ENCODE data around the gene L3MBTL2. TPM values are rescaled to one million over a fixed set of nuclear protein-coding genes. Genes with fewer than 3 reads are reported as not detected.
"Not testable (repeated sequence)": the region's sequence is repeated elsewhere in the genome, so short reads cannot be mapped to it uniquely, and the experiment has no call there.

L3MBTL2 gene
- total RNA-seq = 10 to 100 TPM; 15.4 to 19.0 TPM
- long read RNA-seq, donor 1, transcript L3MBTL2-201 (17 exons, 3,296 nt) = major isoform, 5 of 13 reads
- long read RNA-seq, donor 1, partial matches to known transcripts = 7 of 13 reads
- long read RNA-seq, donor 1, other reads (novel, unspliced or antisense) = 1 of 13 reads
- long read RNA-seq, donor 2, transcript L3MBTL2-201 (17 exons, 3,296 nt) = major isoform, 8 of 70 reads
- long read RNA-seq, donor 2, partial matches to known transcripts = 59 of 70 reads
- long read RNA-seq, donor 2, other reads (novel, unspliced or antisense) = 3 of 70 reads

DNA sequence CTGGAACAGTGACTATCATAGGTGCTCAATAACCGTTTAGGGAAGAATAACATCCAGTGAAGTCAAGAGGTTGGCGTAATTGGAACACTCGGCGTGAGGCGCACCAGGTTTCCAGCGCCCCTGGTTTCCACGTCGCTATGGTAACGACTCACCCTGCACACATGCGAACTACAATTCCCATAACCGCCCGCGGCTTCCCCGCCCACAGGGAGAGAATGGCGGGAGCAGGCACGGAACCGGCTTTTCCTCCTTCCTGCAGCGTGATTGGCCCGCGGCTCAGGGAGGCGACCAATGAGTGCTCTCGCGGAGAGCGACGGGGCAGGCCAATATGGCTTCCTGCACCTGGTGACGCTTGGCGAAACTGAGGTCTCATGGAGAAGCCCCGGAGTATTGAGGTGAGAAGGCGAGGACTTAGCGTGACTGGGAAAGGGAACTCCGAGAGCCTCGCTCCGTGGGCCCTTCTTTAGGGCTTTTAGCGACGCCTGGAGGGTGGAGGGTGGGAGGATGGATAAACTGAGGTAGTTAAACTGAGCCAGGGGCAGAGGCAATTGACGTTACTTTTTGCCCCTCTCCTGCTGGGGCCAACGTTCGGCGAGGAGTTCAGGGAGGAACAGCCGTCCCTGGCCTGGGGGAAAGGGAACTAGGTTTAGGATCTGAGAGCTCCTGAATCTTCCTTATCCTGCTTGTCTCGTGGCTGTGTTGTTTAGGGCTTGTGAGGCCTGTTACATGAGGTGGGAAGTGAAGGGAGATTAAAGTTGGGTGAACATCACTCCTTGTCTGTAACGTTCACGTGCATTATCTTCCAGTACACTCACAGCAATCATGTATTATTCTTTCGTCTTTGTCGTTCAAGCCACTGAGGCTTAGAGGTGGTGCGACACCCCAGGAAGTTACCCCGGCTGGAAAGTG lies at the start of gene L3MBTL2:
TSS of gene L3MBTL2 (plus strand) at position 321 of the 909 bp plus-strand sequence. CDS start at position 372, 51 bp downstream.
- DNase-seq (ENCODE audit: low spot score) = peak; percentile 99
- intact Hi-C loops (cut with DNase I) = no loop called here

DNA sequence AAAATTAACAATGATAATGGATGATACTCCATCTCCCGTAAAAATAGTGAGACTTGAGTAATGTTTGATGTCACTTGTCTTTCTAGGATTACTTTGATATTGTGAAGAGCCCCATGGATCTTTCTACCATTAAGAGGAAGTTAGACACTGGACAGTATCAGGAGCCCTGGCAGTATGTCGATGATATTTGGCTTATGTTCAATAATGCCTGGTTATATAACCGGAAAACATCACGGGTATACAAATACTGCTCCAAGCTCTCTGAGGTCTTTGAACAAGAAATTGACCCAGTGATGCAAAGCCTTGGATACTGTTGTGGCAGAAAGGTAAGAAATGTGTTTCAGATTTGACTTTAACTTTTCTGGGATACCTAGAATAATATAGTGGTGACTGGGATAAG lies 48.0 kb upstream of the L3MBTL2 start:
- DNase-seq (ENCODE audit: low spot score) = no peak
- intact Hi-C loops (cut with DNase I) = no loop called here

GRCh38 chr22:41169157-41169556 lies 36.0 kb upstream of the L3MBTL2 start:
- DNase-seq (ENCODE audit: low spot score) = no peak
- intact Hi-C loops (cut with DNase I) = no loop called here

GRCh38 chr22:41171996-41172395 lies 33.1 kb upstream of the L3MBTL2 start:
- intact Hi-C loops (cut with DNase I) = no loop called here
- no peak for DNase-seq (ENCODE audit: low spot score)

GRCh38 chr22:41175546-41175945 lies 29.6 kb upstream of the L3MBTL2 start:
- DNase-seq (ENCODE audit: low spot score) = no peak
- intact Hi-C loops (cut with DNase I) = no loop called here

DNA sequence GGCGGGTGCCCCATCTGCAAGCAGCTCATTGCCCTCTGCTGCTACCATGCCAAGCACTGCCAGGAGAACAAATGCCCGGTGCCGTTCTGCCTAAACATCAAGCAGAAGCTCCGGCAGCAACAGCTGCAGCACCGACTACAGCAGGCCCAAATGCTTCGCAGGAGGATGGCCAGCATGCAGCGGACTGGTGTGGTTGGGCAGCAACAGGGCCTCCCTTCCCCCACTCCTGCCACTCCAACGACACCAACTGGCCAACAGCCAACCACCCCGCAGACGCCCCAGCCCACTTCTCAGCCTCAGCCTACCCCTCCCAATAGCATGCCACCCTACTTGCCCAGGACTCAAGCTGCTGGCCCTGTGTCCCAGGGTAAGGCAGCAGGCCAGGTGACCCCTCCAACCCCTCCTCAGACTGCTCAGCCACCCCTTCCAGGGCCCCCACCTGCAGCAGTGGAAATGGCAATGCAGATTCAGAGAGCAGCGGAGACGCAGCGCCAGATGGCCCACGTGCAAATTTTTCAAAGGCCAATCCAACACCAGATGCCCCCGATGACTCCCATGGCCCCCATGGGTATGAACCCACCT lies 28.0 kb upstream of the L3MBTL2 start:
- no peak for DNase-seq (ENCODE audit: low spot score)
- intact Hi-C loops (cut with DNase I) = no loop called here

GRCh38 chr22:41177622-41178424 lies 27.3 kb upstream of the L3MBTL2 start:
- intact Hi-C loops (cut with DNase I) = no loop called here
- DNase-seq (ENCODE audit: low spot score) = no peak

DNA sequence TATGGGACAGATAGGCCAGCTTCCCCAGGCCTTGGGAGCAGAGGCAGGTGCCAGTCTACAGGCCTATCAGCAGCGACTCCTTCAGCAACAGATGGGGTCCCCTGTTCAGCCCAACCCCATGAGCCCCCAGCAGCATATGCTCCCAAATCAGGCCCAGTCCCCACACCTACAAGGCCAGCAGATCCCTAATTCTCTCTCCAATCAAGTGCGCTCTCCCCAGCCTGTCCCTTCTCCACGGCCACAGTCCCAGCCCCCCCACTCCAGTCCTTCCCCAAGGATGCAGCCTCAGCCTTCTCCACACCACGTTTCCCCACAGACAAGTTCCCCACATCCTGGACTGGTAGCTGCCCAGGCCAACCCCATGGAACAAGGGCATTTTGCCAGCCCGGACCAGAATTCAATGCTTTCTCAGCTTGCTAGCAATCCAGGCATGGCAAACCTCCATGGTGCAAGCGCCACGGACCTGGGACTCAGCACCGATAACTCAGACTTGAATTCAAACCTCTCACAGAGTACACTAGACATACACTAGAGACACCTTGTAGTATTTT lies 26.6 kb upstream of the L3MBTL2 start:
- intact Hi-C loops (cut with DNase I) = no loop called here
- no peak for DNase-seq (ENCODE audit: low spot score)

- DNase-seq (ENCODE audit: low spot score); intact Hi-C loops (cut with DNase I): not testable (repeated sequence)
These were observed 24.8 kb upstream of the L3MBTL2 start for GRCh38 chr22:41180362-41180761.

DNA sequence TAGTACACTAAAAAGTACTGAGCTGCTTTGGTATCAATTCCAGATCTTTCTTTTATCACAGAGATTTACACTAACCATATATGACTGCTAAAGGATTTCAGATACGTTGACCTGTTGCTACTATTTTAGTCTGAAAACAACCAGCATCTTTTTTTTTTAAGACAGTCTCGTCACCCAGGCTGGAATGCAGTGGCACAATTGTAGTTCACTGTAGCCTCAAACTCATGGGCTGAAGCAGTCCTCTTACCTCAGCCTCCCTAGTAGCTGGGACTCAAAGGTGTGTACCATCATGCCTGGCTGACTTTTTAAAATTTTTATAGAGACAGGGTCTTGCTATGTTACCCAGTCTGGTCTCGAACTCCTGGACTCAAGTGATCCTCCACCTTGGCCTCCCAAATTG lies 24.2 kb upstream of the L3MBTL2 start:
- no peak for DNase-seq (ENCODE audit: low spot score)

GRCh38 chr22:41181349-41182241 lies 23.5 kb upstream of the L3MBTL2 start:
- intact Hi-C loops (cut with DNase I) = no loop called here
- DNase-seq (ENCODE audit: low spot score) = no peak

More for the DNA sequence above, 24.2 kb upstream of the L3MBTL2 start:
- intact Hi-C loops (cut with DNase I) = no loop called here

DNA sequence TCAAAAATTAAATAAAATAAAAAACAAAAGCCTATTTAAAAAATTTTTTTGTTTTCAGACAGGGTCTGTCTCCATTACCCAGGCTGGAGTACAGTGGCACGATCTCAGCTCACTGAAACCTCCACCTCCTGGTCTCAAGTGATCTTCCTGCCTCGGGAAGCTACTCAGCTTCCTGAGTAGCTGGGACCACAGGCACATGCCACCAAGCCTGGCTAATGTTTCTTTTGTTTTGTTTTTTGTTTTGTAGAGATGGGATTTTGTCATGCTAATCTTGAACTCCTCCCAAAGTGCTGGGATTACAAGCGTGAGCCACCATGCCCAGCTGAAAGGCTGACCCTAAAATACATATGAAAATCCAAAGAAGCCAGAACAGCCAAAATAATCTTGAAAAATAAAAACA lies 20.4 kb upstream of the L3MBTL2 start:
- DNase-seq (ENCODE audit: low spot score) = no peak
- intact Hi-C loops (cut with DNase I) = no loop called here

GRCh38 chr22:41191467-41191866 lies 13.6 kb upstream of the L3MBTL2 start:
- DNase-seq (ENCODE audit: low spot score) = no peak
- intact Hi-C loops (cut with DNase I) = loop anchor here in 1 of 2 donors (5.0 kb wide), 1 partner anchor 954 kb away; no protein-coding TSS in a partner anchor

GRCh38 chr22:41193829-41194228 lies 11.3 kb upstream of the L3MBTL2 start:
- DNase-seq (ENCODE audit: low spot score) = peak; percentile 17
- intact Hi-C loops (cut with DNase I) = loop anchor here in 1 of 2 donors (5.0 kb wide), 1 partner anchor 957 kb away; no protein-coding TSS in a partner anchor

DNA sequence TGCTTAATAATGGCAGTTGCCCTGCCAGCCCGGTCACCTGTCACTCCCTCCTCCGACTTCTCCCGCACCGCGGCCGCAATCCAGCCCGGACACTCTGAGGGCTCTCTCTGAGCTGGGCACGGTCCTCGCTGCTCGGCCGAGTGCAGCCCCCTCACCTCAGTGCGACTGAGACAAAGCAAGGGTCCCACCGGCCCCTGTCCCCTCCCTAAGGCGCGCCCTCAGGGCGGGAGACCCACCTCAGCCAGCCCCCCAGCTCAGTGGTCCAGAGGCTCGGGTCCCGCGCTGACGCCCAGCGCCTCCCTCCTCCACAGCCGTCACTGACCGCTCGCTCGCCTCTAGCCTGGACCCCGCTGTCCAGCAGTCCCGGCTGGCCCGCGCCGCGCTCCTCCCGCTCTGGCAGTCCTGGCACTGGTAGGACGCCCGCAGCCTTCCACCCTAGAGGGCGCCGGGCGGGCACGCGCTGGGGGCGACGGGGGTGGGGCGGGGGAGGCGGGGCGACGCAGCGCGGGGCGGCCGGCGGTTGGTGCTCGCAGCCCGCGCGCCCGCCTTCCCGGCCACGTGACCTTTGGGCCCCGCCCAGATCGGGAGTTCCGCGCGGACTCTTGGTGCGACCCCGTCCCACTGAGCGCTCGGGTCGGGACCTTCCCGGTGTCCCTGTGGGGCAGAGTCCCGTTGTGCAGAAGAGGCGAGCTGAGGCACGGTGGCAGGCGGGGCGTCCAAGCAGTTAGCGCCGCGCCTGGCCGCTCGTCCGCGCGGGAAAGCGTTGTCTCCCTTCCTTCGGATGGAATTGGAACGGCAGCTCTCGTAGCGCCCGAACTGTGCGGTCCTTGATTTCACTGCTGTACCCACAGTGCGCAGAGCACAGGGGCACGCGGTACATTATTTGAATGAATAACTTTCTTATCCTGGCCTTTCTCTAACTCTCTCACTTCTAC lies 7.8 kb upstream of the L3MBTL2 start:
- intact Hi-C loops (cut with DNase I) = no loop called here
- DNase-seq (ENCODE audit: low spot score) = peak; percentile 93

- intact Hi-C loops (cut with DNase I) = no loop called here
- DNase-seq (ENCODE audit: low spot score) = peak; percentile 75
These were observed 7.0 kb upstream of the L3MBTL2 start for GRCh38 chr22:41198027-41198580.

GRCh38 chr22:41201141-41201540 lies 4.0 kb upstream of the L3MBTL2 start:
- intact Hi-C loops (cut with DNase I) = no loop called here

More at GRCh38 chr22:41201141-41201540, 4.0 kb upstream of the L3MBTL2 start:
- DNase-seq (ENCODE audit: low spot score) = peak; percentile 16

Measured in posterior vena cava (tissue), 2 donors.